Naive thymus-derived CD4-positive, alpha-beta T cell (primary cell): ENCODE results near the gene ALDH3B2. TPM values are rescaled to one million over a fixed set of nuclear protein-coding genes. Genes with fewer than 3 reads are reported as not detected.
"Not testable (repeated sequence)": the region's sequence is repeated elsewhere in the genome, so short reads cannot be mapped to it uniquely, and the experiment has no call there.

Experiments
- ATAC-seq: fragments of 150-1000 bp; cut with Tn5 transposase; 2 replicates; pipeline ENCODE4 v1.10.0; 2021; ENCODE audit warnings: mild to moderate bottlenecking, moderate library complexity
- CTCF ChIA-PET: fragments of 350-600 bp; sonication (Branson Sonifier 250); formaldehyde crosslinking; loops from one replicate; lab custom pipeline; 2021; ENCODE audit warnings: antibody characterized with exemption; lab: Charles Lee
- POLR2A ChIA-PET: fragments of 350-600 bp; sonication (Branson Sonifier 250); formaldehyde crosslinking; loops from one replicate; lab custom pipeline; 2021; ENCODE audit warnings: antibody characterized with exemption, inconsistent platforms; lab: Charles Lee
- DNase-seq, 9 donors: peaks; one replicate each; pipeline versions ENCODE4 v3.0.0 to v3.0.0-alpha.2; 2020 to 2022; ENCODE audit warnings: mixed read lengths in 1 of 9
- H3K27ac ChIP-seq: one replicate; pipeline ENCODE4 v1.7.0; 2013; ENCODE audit warnings: mild to moderate bottlenecking, low read depth, low read length, moderate library complexity
- H3K27me3 ChIP-seq, 2 donors: one replicate each; pipeline ENCODE4 v1.7.0; 2013; ENCODE audit warnings: low read length in 2 of 2, mild to moderate bottlenecking in 2 of 2, moderate library complexity in 2 of 2; ENCODE audit not compliant: control insufficient read depth in 2 of 2, insufficient read depth in 2 of 2
- H3K36me3 ChIP-seq, 3 experiments: 1 replicate in 2 of 3; 2 replicates in 1 of 3; pipeline ENCODE4 v1.7.0; 2013; ENCODE audit warnings: low read length in 3 of 3, mild to moderate bottlenecking in 3 of 3, moderate library complexity in 1 of 3; ENCODE audit not compliant: insufficient read depth in 3 of 3, control insufficient read depth in 2 of 3
- H3K4me1 ChIP-seq, 2 donors: one replicate each; pipeline ENCODE4 v1.7.0; 2013; ENCODE audit warnings: low read length in 2 of 2, mild to moderate bottlenecking in 2 of 2, moderate library complexity in 1 of 2; ENCODE audit not compliant: control insufficient read depth in 2 of 2, insufficient read depth in 2 of 2
- H3K4me3 ChIP-seq: 2 replicates; pipeline ENCODE4 v1.7.0; 2013; ENCODE audit warnings: mild to moderate bottlenecking, low read length
- H3K9me3 ChIP-seq, 3 experiments: 1 replicate in 2 of 3; 2 replicates in 1 of 3; pipeline ENCODE4 v1.7.0; 2013; ENCODE audit warnings: low read length in 3 of 3; ENCODE audit not compliant: control insufficient read depth in 2 of 3
- H3K27ac Mint-ChIP-seq, 9 donors: one replicate each; pipeline ENCODE4 v1.8.0; 2020 to 2022; ENCODE audit warnings: mixed read lengths in 9 of 9, mild to moderate bottlenecking in 8 of 9, moderate library complexity in 5 of 9, inconsistent platforms in 2 of 9
- H3K27me3 Mint-ChIP-seq, 5 donors: one replicate each; pipeline ENCODE4 v1.8.0; 2021 to 2022; ENCODE audit warnings: mixed read lengths in 5 of 5, mild to moderate bottlenecking in 1 of 5
- H3K36me3 Mint-ChIP-seq, 5 donors: one replicate each; pipeline ENCODE4 v1.8.0; 2020 to 2022; ENCODE audit warnings: mixed read lengths in 5 of 5, mild to moderate bottlenecking in 3 of 5, inconsistent platforms in 1 of 5
- H3K4me1 Mint-ChIP-seq, 7 donors: one replicate each; pipeline ENCODE4 v1.8.0; 2020 to 2022; ENCODE audit warnings: mixed read lengths in 7 of 7, mild to moderate bottlenecking in 3 of 7, inconsistent platforms in 1 of 7
- H3K4me3 Mint-ChIP-seq, 10 donors: one replicate each; pipeline ENCODE4 v1.8.0; 2020 to 2022; ENCODE audit warnings: mild to moderate bottlenecking in 10 of 10, mixed read lengths in 10 of 10, moderate library complexity in 6 of 10, inconsistent platforms in 2 of 10
- H3K9me3 Mint-ChIP-seq, 11 donors: one replicate each; pipeline ENCODE4 v1.8.0; 2020 to 2022; ENCODE audit warnings: mixed read lengths in 11 of 11, mild to moderate bottlenecking in 4 of 11, inconsistent platforms in 1 of 11, moderate library complexity in 1 of 11
- intact Hi-C, 2 donors: fragments of 100-400 bp; cut with micrococcal nuclease; formaldehyde crosslinking; loops; one replicate each; pipeline ENCODE4 v1.15.1; 2023
- polyA plus RNA-seq, 2 donors: library from polyadenylated mRNA; unstranded; fragments of 300-500 nt; fragmentation: Illumina TruSeq; gene quantifications; one replicate each; pipeline ENCODE4 v1.2.3, GENCODE V29; 2021
- total RNA-seq, 6 experiments: library from RNA in 5 of 6; stranded (reverse) in 5 of 6; gene quantifications; 1 replicate in 5 of 6; 2 replicates in 1 of 6; pipeline ENCODE4 v1.2.3 and lab custom pipeline; 2021 to 2026

Gene ALDH3B2
- total and polyA plus RNA-seq, 7 experiments from 2014 or later = not detected

- H3K36me3 Mint-ChIP-seq, H3K9me3 Mint-ChIP-seq, H3K9me3 ChIP-seq, H3K4me3 ChIP-seq, intact Hi-C loops, DNase-seq, CTCF ChIA-PET, H3K4me3 Mint-ChIP-seq, H3K27ac ChIP-seq, H3K27me3 ChIP-seq, ATAC-seq, H3K27me3 Mint-ChIP-seq, H3K36me3 ChIP-seq, H3K4me1 ChIP-seq: not testable (repeated sequence)
- peak overlapping the region in 1 of 9 donors; percentile 41 for H3K27ac Mint-ChIP-seq
- POLR2A ChIA-PET = interaction anchor here (0.6 kb wide), 1 partner anchor 11 kb away, joined by 3 read pairs; no protein-coding TSS in a partner anchor
- peaks cover 12 to 25% (median 17%) of the 10 kb centered on the region in 7 donors for H3K4me1 Mint-ChIP-seq
These were observed 53.8 kb downstream of the ALDH3B2 start for GRCh38 chr11:67620621-67621020.

DNA sequence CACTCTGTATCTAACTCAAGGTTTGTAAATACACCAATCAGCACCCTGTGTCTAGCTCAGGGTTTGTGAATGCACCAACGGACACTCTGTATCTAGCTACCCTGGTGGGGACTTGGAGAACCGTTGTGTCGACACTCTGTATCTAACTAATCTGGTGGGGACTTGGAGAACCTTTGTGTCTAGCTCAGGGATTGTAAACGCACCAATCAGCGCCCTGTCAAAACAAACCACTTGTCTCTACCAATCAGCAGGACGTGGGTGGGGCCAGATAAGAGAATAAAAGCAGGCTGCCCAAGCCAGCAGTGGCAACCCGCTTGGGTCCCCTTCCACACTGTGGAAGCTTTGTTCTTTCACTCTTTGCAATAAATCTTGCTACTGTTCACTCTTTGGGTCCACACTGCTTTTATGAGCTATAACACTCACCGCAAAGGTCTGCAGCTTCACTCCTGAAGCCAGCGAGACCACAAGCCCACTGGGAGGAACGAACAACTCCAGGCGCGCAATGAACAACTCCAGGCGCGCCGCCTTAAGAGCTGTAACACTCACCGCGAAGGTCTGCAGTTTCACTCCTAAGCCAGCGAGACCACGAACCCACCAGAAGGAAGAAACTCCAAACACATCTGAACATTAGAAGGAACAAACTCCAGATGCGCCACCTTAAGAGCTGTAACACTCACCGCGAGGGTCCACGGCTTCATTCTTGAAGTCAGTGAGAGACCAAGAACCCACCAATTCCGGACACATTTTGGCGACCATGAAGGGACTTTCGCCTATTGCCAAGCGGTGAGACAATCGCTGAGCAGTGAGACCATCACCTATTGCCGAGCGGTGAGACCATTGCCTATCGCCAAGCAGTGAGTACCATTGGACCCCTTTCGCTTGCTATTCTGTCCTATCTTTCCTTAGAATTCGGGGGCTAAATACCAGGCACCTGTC lies 54.5 kb downstream of the ALDH3B2 start:
- DNase-seq, H3K27ac Mint-ChIP-seq, H3K4me3 Mint-ChIP-seq, H3K36me3 Mint-ChIP-seq, H3K27ac ChIP-seq, H3K27me3 ChIP-seq, H3K27me3 Mint-ChIP-seq, H3K9me3 Mint-ChIP-seq, H3K36me3 ChIP-seq, POLR2A ChIA-PET, H3K4me3 ChIP-seq, H3K9me3 ChIP-seq, intact Hi-C loops, ATAC-seq, H3K4me1 ChIP-seq: not testable (repeated sequence)
- CTCF ChIA-PET = interaction anchor here (0.7 kb wide), 1 partner anchor 15 kb away, joined by 3 read pairs; no protein-coding TSS in a partner anchor
- peaks cover 12 to 26% (median 14%) of the 10 kb centered on the region in 7 donors for H3K4me1 Mint-ChIP-seq

DNA sequence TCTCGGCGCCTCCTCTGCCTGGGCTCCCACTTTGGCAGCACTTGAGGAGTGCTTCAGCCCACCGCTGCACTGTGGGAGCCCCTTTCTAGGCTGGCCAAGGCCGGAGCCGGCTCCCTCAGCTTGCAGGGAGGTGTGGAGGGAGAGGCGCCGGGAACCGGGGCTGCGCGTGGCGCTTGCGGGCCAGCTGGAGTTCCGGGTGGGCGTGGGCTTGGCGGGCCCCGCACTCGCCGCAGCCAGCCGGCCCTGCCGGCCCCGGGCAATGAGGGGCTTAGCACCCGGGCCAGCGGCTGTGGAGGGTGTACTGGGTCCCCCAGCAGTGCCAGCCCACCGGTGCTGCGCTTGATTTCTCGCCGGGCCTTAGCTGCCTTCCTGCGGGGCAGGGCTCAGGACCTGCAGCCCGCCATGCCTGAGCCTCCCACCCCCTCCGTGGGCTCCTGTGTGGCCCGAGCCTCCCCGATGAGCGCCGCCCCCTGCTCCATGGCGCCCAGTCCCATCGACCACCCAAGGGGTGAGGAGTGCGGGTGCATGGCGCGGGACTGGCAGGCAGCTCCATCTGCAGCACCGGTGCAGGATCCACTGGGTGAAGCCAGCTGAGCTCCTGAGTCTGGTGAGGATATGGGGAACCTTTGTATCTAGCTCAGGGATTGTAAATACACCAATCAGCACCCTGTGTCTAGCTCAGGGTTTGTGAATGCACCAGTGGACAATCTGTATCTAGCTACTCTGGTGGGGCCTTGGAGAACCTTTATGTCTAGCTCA lies 55.3 kb downstream of the ALDH3B2 start:
- H3K4me3 ChIP-seq, H3K27ac Mint-ChIP-seq, ATAC-seq, H3K36me3 ChIP-seq, intact Hi-C loops, H3K9me3 ChIP-seq, H3K27me3 ChIP-seq, H3K27me3 Mint-ChIP-seq, H3K9me3 Mint-ChIP-seq, H3K4me3 Mint-ChIP-seq, H3K36me3 Mint-ChIP-seq, DNase-seq, CTCF ChIA-PET, H3K27ac ChIP-seq: not testable (repeated sequence)
- POLR2A ChIA-PET = interaction anchor here (1.2 kb wide), 1 partner anchor 9 kb away, joined by 3 read pairs; no protein-coding TSS in a partner anchor
- H3K4me1 ChIP-seq = peaks cover 16 to 18% of the 10 kb centered on the region in 2 donors
- peaks cover 17 to 34% (median 21%) of the 10 kb centered on the region in 7 donors for H3K4me1 Mint-ChIP-seq

DNA sequence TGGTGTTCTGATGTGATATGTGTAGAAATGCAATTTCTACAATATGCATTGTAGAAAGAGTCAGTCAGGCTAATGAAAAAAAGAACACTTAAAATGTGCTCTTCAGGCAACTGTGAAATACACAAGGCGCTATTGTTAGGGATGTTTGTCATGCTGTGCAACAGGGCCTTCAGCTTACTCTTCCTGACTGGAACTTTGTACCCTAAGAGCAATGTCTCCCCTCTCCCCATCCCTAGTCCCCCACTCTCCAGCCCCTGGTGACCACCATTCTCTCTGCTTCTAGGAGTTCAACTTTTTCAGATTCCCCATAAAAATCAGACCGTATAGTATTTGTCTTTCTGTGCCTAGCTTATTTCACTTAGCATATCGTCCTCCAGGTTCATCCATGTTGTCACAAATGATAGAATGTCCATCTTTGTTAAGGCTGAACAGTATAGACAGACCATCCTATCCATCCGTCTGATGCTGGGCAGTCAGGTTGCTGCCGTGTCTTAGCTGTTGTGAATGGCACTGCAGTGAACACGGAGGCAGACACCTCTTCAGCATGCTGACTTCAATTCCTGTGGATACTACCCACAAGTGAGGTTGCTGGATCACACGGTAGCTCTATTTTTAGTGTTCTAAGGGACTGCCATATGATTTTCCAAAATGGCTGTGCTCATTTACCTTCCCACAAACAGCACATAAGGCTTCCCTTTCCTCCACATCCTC lies 57.0 kb downstream of the ALDH3B2 start:
- H3K4me1 Mint-ChIP-seq = peaks cover 21 to 46% (median 31%) of the 10 kb centered on the region in 7 donors
- H3K9me3 ChIP-seq = no peaks in the 10 kb centered on the region
- H3K9me3 Mint-ChIP-seq = peaks cover 0 to 1% (median 0%) of the 10 kb centered on the region in 11 donors
- H3K27me3 ChIP-seq = no peaks in the 10 kb centered on the region
- peaks cover 0 to 7% (median 0%) of the 10 kb centered on the region in 5 donors for H3K36me3 Mint-ChIP-seq
- H3K4me1 ChIP-seq = peaks cover 25 to 26% of the 10 kb centered on the region in 2 donors
- ATAC-seq = no peak
- no peak overlapping the region for H3K27ac ChIP-seq
- peak overlapping the region in 7 of 9 donors; percentile 10 to 77 (median 65) for H3K27ac Mint-ChIP-seq
- H3K36me3 ChIP-seq = peaks cover 0 to 6% (median 0%) of the 10 kb centered on the region in 3 experiments
- POLR2A ChIA-PET = interaction anchor here (0.7 kb wide), 2 partner anchors 103 to 229 kb away, joined by 3 read pairs; no protein-coding TSS in a partner anchor
- no peak overlapping the region for H3K4me3 ChIP-seq
- DNase-seq = no peak
- CTCF ChIA-PET = interaction anchor here (0.6 to 1.0 kb wide), 2 partner anchors 10 to 12 kb away, joined by 3 to 4 read pairs; partner anchors contain the start of gene NUDT8
- H3K27me3 Mint-ChIP-seq = peaks cover 0 to 9% (median 0%) of the 10 kb centered on the region in 5 donors
- peak overlapping the region in 9 of 10 donors; percentile 7 to 80 (median 69) for H3K4me3 Mint-ChIP-seq
- intact Hi-C loops = no loop called here

DNA sequence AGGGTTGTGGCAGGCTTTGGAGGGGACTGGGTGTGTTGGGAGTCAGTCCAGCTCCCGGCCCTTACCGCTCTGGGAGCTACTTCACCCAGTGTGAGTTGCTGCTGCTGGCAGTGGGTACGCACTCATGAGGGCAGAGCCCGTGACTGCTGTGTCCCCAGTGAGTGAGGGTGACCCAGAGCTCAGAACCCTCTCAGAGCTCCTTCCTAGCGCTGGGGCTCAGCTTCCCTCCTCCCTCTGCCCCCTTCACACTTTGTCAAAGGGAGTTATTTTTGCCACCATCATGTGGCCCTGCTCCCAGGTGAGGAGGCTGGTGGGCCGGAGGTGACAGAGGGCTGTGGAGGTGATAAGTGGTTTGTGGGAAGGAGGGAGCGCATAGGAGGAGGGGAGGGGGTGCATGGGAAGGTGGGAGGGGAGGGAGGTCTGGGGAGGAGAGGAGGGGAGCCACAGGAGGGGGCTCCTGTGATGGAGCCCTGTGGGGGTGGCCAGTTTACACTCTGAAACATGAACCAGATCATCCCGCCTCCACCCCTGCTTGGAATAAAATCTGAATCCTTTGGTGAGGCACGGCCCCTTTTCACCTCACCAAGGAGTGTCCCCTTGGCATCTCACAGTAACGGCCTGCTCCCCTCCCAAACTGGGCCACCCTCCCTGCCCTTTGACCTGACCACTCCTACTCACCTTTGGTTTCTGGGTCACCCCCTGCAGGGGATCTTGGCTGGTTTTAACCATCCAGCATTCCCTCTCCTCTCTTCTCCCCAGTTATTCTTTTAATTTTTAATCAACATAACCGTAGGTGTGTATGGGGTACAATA lies 57.8 kb downstream of the ALDH3B2 start:
- Mint-ChIP-seq H3K4me1 (peaks cover 21 to 46% (median 31%) of the 10 kb centered on the region in 7 donors), H3K27ac (peak overlapping the region in 7 of 9 donors; percentile 46 to 96 (median 65)), H3K4me3 (peak overlapping the region in 9 of 10 donors; percentile 36 to 86 (median 75)), H3K36me3 (peaks cover 0 to 7% (median 0%) of the 10 kb centered on the region in 5 donors), H3K9me3 (peaks cover 0 to 1% (median 0%) of the 10 kb centered on the region in 11 donors), H3K27me3 (peaks cover 0 to 9% (median 0%) of the 10 kb centered on the region in 5 donors)
- H3K4me1 ChIP-seq = peaks cover 25 to 26% of the 10 kb centered on the region in 2 donors
- H3K4me3 ChIP-seq = peak overlapping the region; percentile 17
- ChIA-PET POLR2A (interaction anchor here (1.6 kb wide), 1 partner anchor 9 kb away, joined by 5 read pairs; no protein-coding TSS in a partner anchor), CTCF (interaction anchor here (0.6 kb wide), 1 partner anchor 610 kb away, joined by 3 read pairs; no protein-coding TSS in a partner anchor)
- intact Hi-C loops = no loop called here
- ATAC-seq = no peak
- DNase-seq = no peak
- peak overlapping the region; percentile 16 for H3K27ac ChIP-seq
- H3K27me3 ChIP-seq = no peaks in the 10 kb centered on the region
- H3K36me3 ChIP-seq = peaks cover 0 to 13% (median 0%) of the 10 kb centered on the region in 3 experiments
- no peaks in the 10 kb centered on the region for H3K9me3 ChIP-seq
